Endometrium (tissue), 2 donors: ENCODE data around the gene RAB7A.
"Not testable (repeated sequence)": the region's sequence is repeated elsewhere in the genome, so short reads cannot be mapped to it uniquely, and the experiment has no call there.

Experiments used
- FAIRE-seq: peaks from 2 replicates; lab custom pipeline; 2012; peaks lifted over from hg19 to GRCh38; lab: Jason Lieb, UNC
- donor health status: control.
- donor health status: control.

The RAB7A gene

GRCh38 chr3:128823631-128824030, 97.6 kb downstream of the RAB7A start:
- FAIRE-seq: no peak

- no peak for FAIRE-seq
Observed at GRCh38 chr3:128824132-128824850, 98.3 kb downstream of the RAB7A start.

GRCh38 chr3:128825117-128825725, 99.2 kb downstream of the RAB7A start:
- FAIRE-seq: no peak

GRCh38 chr3:128829087-128829486, 103.1 kb downstream of the RAB7A start:
- FAIRE-seq: not testable (repeated sequence)

- not testable (repeated sequence) for FAIRE-seq
Observed at GRCh38 chr3:128829925-128830625, 104.1 kb downstream of the RAB7A start.

- not testable (repeated sequence) for FAIRE-seq
Observed at GRCh38 chr3:128830762-128831161, 104.8 kb downstream of the RAB7A start.

GRCh38 chr3:128832979-128833378, 107.0 kb downstream of the RAB7A start:
- not testable (repeated sequence) for FAIRE-seq

- no peak for FAIRE-seq
Observed at GRCh38 chr3:128835096-128835495, 109.1 kb downstream of the RAB7A start.

GRCh38 chr3:128841926-128842920, 116.2 kb downstream of the RAB7A start:
- no peak for FAIRE-seq

- FAIRE-seq: no peak
Observed at GRCh38 chr3:128844502-128844901, 118.5 kb downstream of the RAB7A start.

- FAIRE-seq: no peak
Observed at GRCh38 chr3:128845119-128845777, 119.3 kb downstream of the RAB7A start.

GRCh38 chr3:128845778-128846485, 119.9 kb downstream of the RAB7A start:
- no peak for FAIRE-seq

- FAIRE-seq: no peak
Observed at GRCh38 chr3:128846486-128846891, 120.5 kb downstream of the RAB7A start.

- no peak for FAIRE-seq
Observed at GRCh38 chr3:128847666-128848370, 121.8 kb downstream of the RAB7A start.

GRCh38 chr3:128848936-128849335, 123.0 kb downstream of the RAB7A start:
- FAIRE-seq: no peak

GRCh38 chr3:128849911-128850455, 124.0 kb downstream of the RAB7A start:
- FAIRE-seq: no peak

- FAIRE-seq: no peak
Observed at GRCh38 chr3:128850544-128850943, 124.6 kb downstream of the RAB7A start.

- no peak for FAIRE-seq
Observed at GRCh38 chr3:128851601-128852000, 125.6 kb downstream of the RAB7A start.

- no peak for FAIRE-seq
Observed at GRCh38 chr3:128853826-128854225, 127.8 kb downstream of the RAB7A start.

- FAIRE-seq: no peak
Observed at GRCh38 chr3:128854475-128854874, 128.5 kb downstream of the RAB7A start.
